ENCODE data around the gene NDUFB6.
A peak's percentile ranks its signal among the peaks of the same experiment; 100 is the strongest.
"Not testable (repeated sequence)": the region's sequence is repeated elsewhere in the genome, so short reads cannot be mapped to it uniquely, and the experiment has no call there.

The NDUFB6 gene

GRCh38 chr9:32524558-32524891 lies 48.4 kb downstream of the NDUFB6 start:
- DNase-seq (ENCODE audit: low read depth), result not testable (repeated sequence)

- no peak for DNase-seq (ENCODE audit: low read depth)
Measured at GRCh38 chr9:32523910-32524309, 49.0 kb downstream of the NDUFB6 start.

- DNase-seq (ENCODE audit: low read depth), result no peak
Measured at GRCh38 chr9:32518276-32518675, 54.7 kb downstream of the NDUFB6 start.

GRCh38 chr9:32516241-32516640 lies 56.7 kb downstream of the NDUFB6 start:
- no peak for DNase-seq (ENCODE audit: low read depth)

- DNase-seq (ENCODE audit: low read depth), result no peak
Measured at GRCh38 chr9:32508728-32509127, 64.2 kb downstream of the NDUFB6 start.

GRCh38 chr9:32503008-32503407 lies 70.0 kb downstream of the NDUFB6 start:
- peak; percentile 23 for DNase-seq (ENCODE audit: low read depth)

Data from ELR (cell line).